AG04449 (cell line): ENCODE data around the gene OR6S1.

Experiments used
- CTCF ChIA-PET: fragments of 350-600 bp; formaldehyde crosslinking; extraction: SDS; loops from one replicate; lab custom pipeline; 2021; ENCODE audit warnings: antibody characterized with exemption; lab: Yijun Ruan, JAX
- POLR2A ChIA-PET: fragments of 400-600, 350-600 bp; formaldehyde crosslinking; extraction: SDS; loops from one replicate; lab custom pipeline; 2020; ENCODE audit warnings: antibody characterized with exemption, inconsistent platforms; lab: Yijun Ruan, JAX
- DNase-seq: peaks from one replicate; pipeline ENCODE4 v3.0.0-alpha.2; 2010; ENCODE audit warnings: low read depth, low spot score
- H3K4me3 ChIP-seq: 2 replicates; pipeline ENCODE4 v1.5.1; 2011; ENCODE audit warnings: low read depth, mild to moderate bottlenecking, control low read depth, low read length
- CTCF ChIP-seq: IDR thresholded peaks from one replicate; pipeline ENCODE4 v1.5.1; 2011; ENCODE audit warnings: mild to moderate bottlenecking, moderate library complexity, low read length, control low read depth, inconsistent platforms; ENCODE audit not compliant: insufficient read depth; ENCODE audit errors: missing control alignments

Gene OR6S1

GRCh38 chr14:20632831-20633691 is 8.4 kb downstream of the OR6S1 start:
- POLR2A ChIA-PET: no interaction called here
- peak overlapping the region; percentile 57 for H3K4me3 ChIP-seq
- peak; percentile 53 for DNase-seq
- CTCF ChIA-PET: interaction anchor here (1.4 to 3.6 kb wide), 2 partner anchors 19 to 49 kb away, joined by 9 to 15 read pairs; no protein-coding TSS in a partner anchor
- no peak for TF ChIP-seq CTCF

- POLR2A ChIA-PET: no interaction called here
- CTCF ChIA-PET: interaction anchor here (1.0 to 3.6 kb wide), 3 partner anchors 18 to 59 kb away, joined by 5 to 15 read pairs (median 9); no protein-coding TSS in a partner anchor
- peak overlapping the region; percentile 57 for H3K4me3 ChIP-seq
- DNase-seq: no peak
- TF ChIP-seq CTCF: no peak
Observed at GRCh38 chr14:20632448-20632830, 9.1 kb downstream of the OR6S1 start.

- ChIA-PET POLR2A (interaction anchor here (1.7 kb wide), 1 partner anchor 289 kb away, joined by 3 read pairs; the partner anchor contains the start of gene PARP2), CTCF (interaction anchor here (1.0 to 3.6 kb wide), 3 partner anchors 18 to 59 kb away, joined by 5 to 15 read pairs (median 9); no protein-coding TSS in a partner anchor)
- H3K4me3 ChIP-seq: peak overlapping the region; percentile 57
- no peak for TF ChIP-seq CTCF
- DNase-seq: no peak
Observed at GRCh38 chr14:20631880-20632389, 9.6 kb downstream of the OR6S1 start.

GRCh38 chr14:20631023-20631879 is 10.2 kb downstream of the OR6S1 start:
- CTCF ChIA-PET: interaction anchor here (1.0 to 3.6 kb wide), 5 partner anchors 17 to 60 kb away, joined by 4 to 15 read pairs (median 6); no protein-coding TSS in a partner anchor
- POLR2A ChIA-PET: interaction anchor here (1.0 to 1.7 kb wide), 2 partner anchors 21 to 288 kb away, joined by 3 read pairs; partner anchors contain the start of gene PARP2
- DNase-seq: no peak
- peak overlapping the region; percentile 57 for H3K4me3 ChIP-seq
- TF ChIP-seq CTCF: no peak

- TF ChIP-seq CTCF: no peak
- peak overlapping the region; percentile 54 for H3K4me3 ChIP-seq
- POLR2A ChIA-PET: interaction anchor here (0.6 to 1.7 kb wide), 3 partner anchors 20 to 287 kb away, joined by 3 read pairs; partner anchors contain the start of gene PARP2
- no peak for DNase-seq
- CTCF ChIA-PET: interaction anchor here (1.3 to 3.6 kb wide), 3 partner anchors 17 to 51 kb away, joined by 4 to 15 read pairs (median 6); no protein-coding TSS in a partner anchor
Observed at GRCh38 chr14:20630340-20631022, 11.0 kb downstream of the OR6S1 start.
